GM12872 (cell line): ENCODE measurements around the gene COMMD10.

Experiments used
- CTCF ChIP-seq: IDR thresholded peaks from 3 replicates; pipeline ENCODE4 v1.5.1; 2011; ENCODE audit warnings: low read depth, mild to moderate bottlenecking, low read length, moderate library complexity; ENCODE audit not compliant: insufficient read depth

The COMMD10 gene

DNA sequence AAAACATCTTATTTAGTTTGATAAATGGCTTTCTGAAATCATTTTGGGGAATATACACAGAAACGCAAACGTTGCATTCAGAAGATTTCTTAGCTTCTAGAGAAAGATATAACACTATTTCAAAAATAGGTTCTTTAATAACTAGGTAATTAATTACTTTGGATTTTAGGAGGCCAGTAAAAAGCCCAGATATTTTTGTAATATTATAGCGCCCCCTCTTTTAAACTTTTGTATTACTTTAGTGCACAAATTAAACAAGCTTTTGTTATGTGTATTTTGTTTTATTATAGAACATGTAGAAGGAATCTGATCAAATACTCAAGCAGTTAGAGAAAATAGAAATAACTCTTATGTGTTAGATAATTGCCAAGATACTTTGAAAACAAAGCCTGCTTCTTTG is 57.7 kb downstream of the COMMD10 start:
- TF ChIP-seq CTCF, result no peak

DNA sequence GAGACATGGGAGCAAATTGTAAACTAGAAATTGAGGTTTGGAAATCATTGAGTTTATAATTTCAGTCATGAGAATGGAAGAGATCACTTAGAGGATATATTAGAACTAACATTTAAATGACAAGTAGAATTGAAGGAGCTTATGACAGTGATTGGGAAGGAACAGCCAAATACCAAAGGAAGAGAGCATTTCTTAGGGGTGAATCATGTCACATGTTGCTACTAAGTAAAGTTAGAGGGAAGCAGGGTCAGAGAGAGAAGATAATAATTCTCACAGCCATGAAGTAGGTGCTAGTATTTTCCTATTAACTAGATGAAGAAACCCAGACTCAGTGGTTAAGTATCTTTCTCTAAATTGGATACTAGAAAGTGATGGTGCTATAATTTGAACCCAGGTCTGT is 59.3 kb downstream of the COMMD10 start:
- no peak for TF ChIP-seq CTCF

DNA sequence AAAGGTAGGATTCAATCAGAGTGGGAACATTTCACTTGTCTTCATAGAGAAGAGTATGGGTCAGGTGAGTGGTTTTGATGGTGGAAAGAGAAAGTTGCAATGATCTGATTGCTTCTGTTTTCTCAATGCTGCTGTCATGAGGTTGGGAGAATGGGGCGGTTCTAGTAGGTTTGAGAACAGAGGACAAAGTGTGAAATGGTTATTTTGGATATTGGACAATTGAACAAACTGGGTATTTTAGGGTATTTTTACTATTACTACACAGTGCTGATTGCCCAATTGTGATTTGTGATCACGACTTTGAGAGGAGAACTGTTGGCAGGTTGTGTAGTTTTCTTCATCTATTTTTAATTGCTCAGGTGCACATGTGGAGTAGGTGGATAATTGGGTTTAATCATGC is 60.2 kb downstream of the COMMD10 start:
- no peak for TF ChIP-seq CTCF

- TF ChIP-seq CTCF, result no peak
Measured at GRCh38 chr5:116145416-116145815, 60.6 kb downstream of the COMMD10 start.

DNA sequence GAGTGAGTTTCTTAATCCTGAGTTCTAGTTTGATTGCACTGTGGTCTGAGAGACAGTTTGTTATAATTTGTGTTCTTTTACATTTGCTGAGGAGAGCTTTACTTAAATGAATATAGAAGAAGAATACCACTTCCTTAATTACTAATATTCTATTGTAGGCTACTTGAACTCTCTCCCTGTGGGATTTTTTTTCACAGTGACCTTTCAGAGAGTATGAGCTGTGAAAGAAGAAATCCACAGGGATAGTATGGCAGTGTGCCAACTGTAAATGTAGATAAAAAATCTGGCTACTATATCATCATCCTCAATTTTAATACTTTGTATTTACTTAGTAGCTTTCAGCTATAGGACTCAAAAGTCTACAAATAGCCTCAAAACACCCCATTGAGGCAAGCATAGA is 67.3 kb downstream of the COMMD10 start:
- no peak for TF ChIP-seq CTCF

DNA sequence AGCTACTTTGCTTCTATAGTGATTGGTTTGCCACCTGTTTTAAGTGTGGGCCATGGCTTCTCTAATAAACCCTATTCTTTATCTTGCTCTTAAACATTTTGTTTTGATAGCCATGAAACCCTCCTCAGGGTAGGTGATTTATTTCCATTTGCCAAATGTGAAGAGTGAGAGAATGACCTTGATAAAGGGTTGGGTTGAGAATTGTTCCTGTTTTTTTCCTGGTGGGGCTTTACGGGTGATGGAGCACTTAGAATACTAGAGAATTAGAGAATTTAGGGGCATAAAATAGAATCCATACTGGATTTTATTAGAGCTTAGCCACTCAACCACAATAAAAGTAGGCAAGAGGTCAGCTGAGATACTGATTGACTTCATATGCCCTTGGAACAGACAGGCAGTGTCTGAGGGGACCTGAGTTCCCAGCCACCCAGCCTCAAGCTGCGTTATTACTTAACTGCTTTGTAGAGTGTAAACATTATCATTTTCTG is 68.9 kb downstream of the COMMD10 start:
- TF ChIP-seq CTCF, result no peak

- no peak for TF ChIP-seq CTCF
Measured at GRCh38 chr5:116154252-116154651, 69.4 kb downstream of the COMMD10 start.

DNA sequence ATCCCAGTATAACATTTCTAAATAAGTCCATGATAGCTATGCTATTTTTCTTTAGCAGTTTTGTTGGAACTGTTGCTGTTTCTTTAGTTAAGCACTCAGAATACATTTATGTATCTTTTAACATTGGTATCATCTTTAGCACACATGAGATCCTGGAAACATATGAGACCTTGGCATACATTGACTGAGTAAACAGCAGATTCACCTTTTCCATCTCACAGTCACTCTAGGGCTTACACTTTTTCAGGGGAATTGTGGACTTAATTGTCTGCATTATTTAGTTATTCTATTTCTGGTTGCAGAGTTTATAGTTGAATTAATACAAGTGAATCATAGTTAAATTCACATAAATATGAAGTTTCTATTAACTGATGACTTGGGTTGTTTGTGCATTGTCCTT is 70.1 kb downstream of the COMMD10 start:
- TF ChIP-seq CTCF, result no peak
